SK-N-MC (cell line): Measurements from ENCODE around the gene ITGB3.

Source experiments
- EZH2 ChIP-seq: fragments of 200-600 bp; sonication (generic); IDR thresholded peaks from one replicate; pipeline ENCODE4 v1.6.1; 2017; ENCODE audit warnings: antibody characterized with exemption
- POLR2AphosphoS5 ChIP-seq: IDR thresholded peaks from 2 replicates; pipeline ENCODE4 v1.6.1; 2012; ENCODE audit warnings: mild to moderate bottlenecking, low read depth, low read length, borderline replicate concordance

- no peak for TF ChIP-seq EZH2
- TF ChIP-seq POLR2AphosphoS5: no peak
These were observed 84.4 kb downstream of the ITGB3 start for GRCh38 chr17:47338026-47338425.
